Activated CD8-positive, alpha-beta memory T cell treated with anti-CD3 and anti-CD28 coated beads for 48 hours (primary cell): Measurements from ENCODE around the gene DOCK6.
"Not testable (repeated sequence)": the region's sequence is repeated elsewhere in the genome, so short reads cannot be mapped to it uniquely, and the experiment has no call there.

Experiments used
- DNase-seq, 3 experiments: peaks; one replicate each; pipeline ENCODE4 v3.0.0-alpha.2; 2020; ENCODE audit warnings: low read depth in 2 of 3, low spot score in 2 of 3

DOCK6 gene

GRCh38 chr19:11197291-11198174 lies 64.8 kb downstream of the DOCK6 start, which contains the start of gene KANK2:
KANK2 (minus strand) TSS chr19:11197545; CDS start chr19:11194511, 3,034 bp downstream.
- DNase-seq = peak; percentile 56 to 67 (median 62)

GRCh38 chr19:11196406-11197287 lies 65.7 kb downstream of the DOCK6 start:
- DNase-seq = no peak

- no peak for DNase-seq
These were observed 66.6 kb downstream of the DOCK6 start for GRCh38 chr19:11195681-11196080.

GRCh38 chr19:11194656-11195558 lies 67.4 kb downstream of the DOCK6 start:
- DNase-seq = no peak

GRCh38 chr19:11194173-11194572 lies 68.2 kb downstream of the DOCK6 start:
- no peak for DNase-seq

GRCh38 chr19:11192957-11193939 lies 69.1 kb downstream of the DOCK6 start:
- DNase-seq = no peak

GRCh38 chr19:11191934-11192333 lies 70.4 kb downstream of the DOCK6 start:
- no peak for DNase-seq

- no peak for DNase-seq
These were observed 71.0 kb downstream of the DOCK6 start for GRCh38 chr19:11191273-11191755.

GRCh38 chr19:11190501-11190900 lies 71.8 kb downstream of the DOCK6 start:
- no peak for DNase-seq

GRCh38 chr19:11187441-11187840 lies 74.9 kb downstream of the DOCK6 start:
- no peak for DNase-seq

GRCh38 chr19:11182994-11183393 lies 79.3 kb downstream of the DOCK6 start:
- DNase-seq = no peak

- DNase-seq = no peak
These were observed 80.8 kb downstream of the DOCK6 start for GRCh38 chr19:11181488-11181887.

GRCh38 chr19:11180975-11181374 lies 81.3 kb downstream of the DOCK6 start:
- DNase-seq = not testable (repeated sequence)

- DNase-seq = no peak
These were observed 82.0 kb downstream of the DOCK6 start for GRCh38 chr19:11180346-11180745.

GRCh38 chr19:11179716-11180297 lies 82.5 kb downstream of the DOCK6 start:
- DNase-seq = no peak

GRCh38 chr19:11179145-11179465 lies 83.2 kb downstream of the DOCK6 start:
- DNase-seq = not testable (repeated sequence)

- no peak for DNase-seq
These were observed 84.7 kb downstream of the DOCK6 start for GRCh38 chr19:11177592-11177991.

- DNase-seq = no peak
These were observed 85.7 kb downstream of the DOCK6 start for GRCh38 chr19:11176466-11177193.

GRCh38 chr19:11175920-11176319 lies 86.4 kb downstream of the DOCK6 start:
- DNase-seq = no peak
